GM23338 (cell line): ENCODE measurements around the gene ADH1C. TPM values are rescaled to one million over a fixed set of nuclear protein-coding genes. Genes with fewer than 3 reads are reported as not detected.

Experiments used
- ATAC-seq: fragments of 200-7000 bp; cut with Tn5 transposase; 3 replicates; pipeline ENCODE4 v1.9.1; 2020
- DNase-seq: peaks from one replicate; pipeline ENCODE4 v3.0.0-alpha.2; 2015; ENCODE audit warnings: low spot score
- H2AFZ ChIP-seq: fragments of 200-600 bp; sonication (generic); 2 replicates; pipeline ENCODE4 v1.8.0; 2016; ENCODE audit warnings: antibody characterized with exemption, mild to moderate bottlenecking, moderate library complexity
- H3F3A ChIP-seq: fragments of 200-600 bp; sonication (generic); replicated peaks from 2 replicates; pipeline ENCODE4 v1.8.0; 2017; ENCODE audit warnings: antibody characterized with exemption, mixed run types, low read depth
- H3K27ac ChIP-seq: fragments of 200-600 bp; sonication (generic); 2 replicates; pipeline ENCODE4 v1.6.1; 2016; ENCODE audit warnings: low read depth
- H3K27me3 ChIP-seq: fragments of 200-600 bp; sonication (generic); 2 replicates; pipeline ENCODE4 v1.8.0; 2016; ENCODE audit warnings: mild to moderate bottlenecking, mixed run types, moderate library complexity; ENCODE audit not compliant: insufficient read depth
- H3K36me3 ChIP-seq: fragments of 200-600 bp; sonication (generic); 2 replicates; pipeline ENCODE4 v1.8.0; 2016; ENCODE audit warnings: mild to moderate bottlenecking; ENCODE audit not compliant: insufficient read depth
- H3K4me1 ChIP-seq: fragments of 200-600 bp; sonication (generic); 2 replicates; pipeline ENCODE4 v1.8.0; 2016; ENCODE audit warnings: mild to moderate bottlenecking, moderate library complexity; ENCODE audit not compliant: insufficient read depth
- H3K4me2 ChIP-seq: fragments of 200-600 bp; sonication (generic); 2 replicates; pipeline ENCODE4 v1.7.1; 2017; ENCODE audit warnings: mixed run types
- H3K4me3 ChIP-seq: fragments of 200-600 bp; sonication (generic); 2 replicates; pipeline ENCODE4 v1.6.1; 2016; ENCODE audit warnings: mixed run types
- H3K79me2 ChIP-seq: fragments of 200-600 bp; sonication (generic); replicated peaks from 2 replicates; pipeline ENCODE4 v1.8.0; 2017; ENCODE audit warnings: mild to moderate bottlenecking; ENCODE audit not compliant: insufficient read depth
- H3K9me2 ChIP-seq: fragments of 200-600 bp; sonication (generic); 2 replicates; pipeline ENCODE4 v1.8.0; 2017; ENCODE audit not compliant: insufficient read depth
- H4K20me1 ChIP-seq: fragments of 200-600 bp; sonication (generic); replicated peaks from 2 replicates; pipeline ENCODE4 v1.8.0; 2017; ENCODE audit warnings: mild to moderate bottlenecking; ENCODE audit not compliant: insufficient read depth
- H3K27ac Mint-ChIP-seq: 2 replicates; pipeline ENCODE4 v1.8.0; 2020; ENCODE audit warnings: inconsistent platforms, mild to moderate bottlenecking, moderate library complexity, mixed read lengths
- H3K27me3 Mint-ChIP-seq: 3 replicates; pipeline ENCODE4 v1.8.0; 2022; ENCODE audit warnings: low read depth, mild to moderate bottlenecking, moderate library complexity, mixed read lengths, inconsistent platforms; ENCODE audit not compliant: insufficient read depth, poor library complexity
- H3K36me3 Mint-ChIP-seq: 3 replicates; pipeline ENCODE4 v1.8.0; 2021; ENCODE audit warnings: low read depth, mild to moderate bottlenecking, inconsistent platforms, moderate library complexity, mixed read lengths
- H3K4me1 Mint-ChIP-seq: 3 replicates; pipeline ENCODE4 v1.8.0; 2020; ENCODE audit warnings: mild to moderate bottlenecking, inconsistent platforms, mixed read lengths
- H3K4me3 Mint-ChIP-seq: 3 replicates; pipeline ENCODE4 v1.8.0; 2021; ENCODE audit warnings: moderate library complexity, mild to moderate bottlenecking, inconsistent platforms, mixed read lengths
- H3K9me3 Mint-ChIP-seq: 3 replicates; pipeline ENCODE4 v1.8.0; 2020; ENCODE audit warnings: moderate library complexity, mild to moderate bottlenecking, inconsistent platforms, mixed read lengths
- CREB1 ChIP-seq: fragments of 250-450 bp; sonication (Bioruptor Pico); IDR thresholded peaks from 2 replicates; pipeline ENCODE4 v1.5.0; 2020; ENCODE audit warnings: low read depth, mild to moderate bottlenecking, moderate library complexity
- CTCF ChIP-seq, 2 experiments: fragments of 200-600 bp in 1 of 2; sonication (generic) in 1 of 2; conservative IDR thresholded peaks; 2 replicates each; pipeline versions ENCODE4 v1.5.1 to v1.6.1; 2016 to 2017; ENCODE audit warnings: antibody characterized with exemption in 2 of 2, low read depth in 2 of 2, mild to moderate bottlenecking in 2 of 2, moderate library complexity in 1 of 2
- ETS1 ChIP-seq: IDR thresholded peaks from 2 replicates; pipeline ENCODE4 v1.6.1; 2016; ENCODE audit warnings: antibody characterized with exemption
- EZH2 ChIP-seq: fragments of 200-600 bp; sonication (generic); IDR thresholded peaks from one replicate; pipeline ENCODE4 v1.8.0; 2017; ENCODE audit warnings: antibody characterized with exemption, mild to moderate bottlenecking, low read depth; ENCODE audit not compliant: unreplicated experiment
- EZH2phosphoT487 ChIP-seq: fragments of 200-600 bp; sonication (generic); IDR thresholded peaks from one replicate; pipeline ENCODE4 v1.8.1; 2018; ENCODE audit warnings: antibody characterized with exemption; ENCODE audit not compliant: unreplicated experiment
- JUNB ChIP-seq: IDR thresholded peaks from one replicate; pipeline ENCODE4 v1.6.1; 2016; ENCODE audit warnings: antibody characterized with exemption; ENCODE audit not compliant: unreplicated experiment
- POLR2AphosphoS5 ChIP-seq: IDR thresholded peaks from 2 replicates; pipeline ENCODE4 v1.6.1; 2016; ENCODE audit warnings: antibody characterized with exemption, low read depth
- REST ChIP-seq: IDR thresholded peaks from one replicate; pipeline ENCODE4 v1.6.1; 2018; ENCODE audit warnings: antibody characterized with exemption; ENCODE audit not compliant: unreplicated experiment
- STAT1 ChIP-seq: IDR thresholded peaks from one replicate; pipeline ENCODE4 v1.6.1; 2016; ENCODE audit warnings: antibody characterized with exemption; ENCODE audit not compliant: unreplicated experiment
- ZNF114 ChIP-seq: fragments of 250-450 bp; sonication (Bioruptor Pico); IDR thresholded peaks from 2 replicates; pipeline ENCODE4 v1.5.0; 2020; ENCODE audit warnings: mild to moderate bottlenecking, moderate library complexity
- ZNF331 ChIP-seq: fragments of 250-450 bp; sonication (Bioruptor Pico); IDR thresholded peaks from 2 replicates; pipeline ENCODE4 v1.5.0; 2020; ENCODE audit warnings: low read depth, mild to moderate bottlenecking, moderate library complexity
- polyA plus RNA-seq: library from polyadenylated mRNA; unstranded; fragments of >200 nt; fragmentation: Nextera tagmentation; extraction: Ambion mirVana; gene quantifications from 2 replicates; pipeline ENCODE4 v1.2.1, GENCODE V29; 2016
- total RNA-seq: library from RNA; depleted of rRNA; stranded (reverse); fragments of >200 nt; shearing (Covaris generic); gene quantifications from 2 replicates; pipeline ENCODE4 v1.2.3, GENCODE V29; 2014

ADH1C gene
- total and polyA plus RNA-seq, 2 experiments from 2014 or later, result not detected

GRCh38 chr4:99300934-99301333, 51.6 kb downstream of the ADH1C start (continued):
- TF ChIP-seq REST, result no peak
- TF ChIP-seq JUNB, result no peak

- H3K4me3 ChIP-seq, result no peak overlapping the region
- H3K36me3 ChIP-seq, result no peaks in the 10 kb centered on the region
- Mint-ChIP-seq H3K36me3 (peaks cover 11% of the 10 kb centered on the region; the same call in 1 of the 3 replicates), H3K4me3 (no peak overlapping the region), H3K27me3 (no peaks in the 10 kb centered on the region), H3K27ac (no peak overlapping the region), H3K4me1 (no peaks in the 10 kb centered on the region), H3K9me3 (peaks cover 20% of the 10 kb centered on the region)
- H3K27ac ChIP-seq, result no peak overlapping the region
- no peak overlapping the region for H2AFZ ChIP-seq
- DNase-seq (no peak), ATAC-seq (no peak)
- H3K79me2 ChIP-seq, result no peaks in the 10 kb centered on the region
- no peaks in the 10 kb centered on the region for H3F3A ChIP-seq
- H3K27me3 ChIP-seq, result no peaks in the 10 kb centered on the region
- peaks cover 14% of the 10 kb centered on the region for H3K9me2 ChIP-seq
- no peaks in the 10 kb centered on the region for H3K4me1 ChIP-seq
- no peaks in the 10 kb centered on the region for H4K20me1 ChIP-seq
- H3K4me2 ChIP-seq, result no peak overlapping the region
- TF ChIP-seq ZNF114 (CRISPR knock-in tag) (no peak), POLR2AphosphoS5 (no peak), EZH2 (no peak), JUNB (no peak), REST (no peak), ETS1 (no peak), STAT1 (no peak), CTCF (conservative IDR thresholded peaks at IDR 0.05; ENCODE audit: low read depth in 2 of 2) (no peak), ZNF331 (no peak), CREB1 (CRISPR knock-in tag) (no peak), EZH2phosphoT487 (no peak)
These were observed 59.2 kb downstream of the ADH1C start for GRCh38 chr4:99293357-99293756.
